K562 (cell line): ENCODE data around the gene FAM171A1. TPM values are rescaled to one million over a fixed set of nuclear protein-coding genes. Genes with fewer than 3 reads are reported as not detected.

Source experiments
- ATAC-seq: fragments of 200-7000 bp; cut with Tn5 transposase; 3 replicates; pipeline ENCODE4 v1.9.1; 2020; ENCODE audit warnings: moderate library complexity
- BruUV-seq: library from RNA; stranded (reverse); fragments of 400-500 nt; replicated peaks from 2 replicates; lab custom pipeline; 2021; lab: Mats Ljungman, UMichigan
- CTCF ChIA-PET: fragments of 300-600 bp; formaldehyde crosslinking; extraction: SDS; loops from one replicate; lab custom pipeline; 2021; ENCODE audit warnings: low intra/inter-chr PET ratio; lab: Yijun Ruan, JAX
- POLR2A ChIA-PET: fragments of 300-600, 350-650 bp; sonication (Branson Sonifier 250); formaldehyde crosslinking; extraction: SDS; loops from one replicate; lab custom pipeline; 2021; ENCODE audit warnings: antibody characterized with exemption, inconsistent platforms; lab: Yijun Ruan, JAX
- DNase-seq, 4 experiments: peaks; one replicate each; pipeline versions ENCODE4 v3.0.0 to v3.0.0-alpha.2; 2011 to 2018; ENCODE audit warnings: low spot score in 3 of 4, mixed read lengths in 3 of 4; ENCODE audit errors: extremely low read depth in 1 of 4
- FAIRE-seq: peaks from 2 replicates; lab custom pipeline; 2011; peaks lifted over from hg19 to GRCh38; lab: Jason Lieb, UNC
- H2AFZ ChIP-seq: 2 replicates; pipeline ENCODE4 v1.6.0; 2011; ENCODE audit warnings: low read depth, low read length, control low read depth, inconsistent platforms
- H3K27ac ChIP-seq: fragments of 200-600 bp; 3 replicates; pipeline ENCODE4 v1.8.0; 2011; ENCODE audit warnings: low read depth, mild to moderate bottlenecking, control low read depth, inconsistent platforms, low read length, moderate library complexity, mixed read lengths; ENCODE audit errors: extremely low read depth
- H3K27me3 ChIP-seq, 2 experiments: fragments of 300-600 bp in 1 of 2; 2 replicates in 1 of 2; 3 replicates in 1 of 2; pipeline versions ENCODE4 v1.6.0 to v1.8.0; 2011; ENCODE audit warnings: inconsistent platforms in 2 of 2, low read length in 2 of 2, mild to moderate bottlenecking in 1 of 2, mixed read lengths in 1 of 2, moderate library complexity in 1 of 2; ENCODE audit not compliant: control insufficient read depth in 2 of 2, insufficient read depth in 2 of 2
- H3K36me3 ChIP-seq: fragments of 300-600 bp; 3 replicates; pipeline ENCODE4 v1.8.0; 2011; ENCODE audit warnings: mild to moderate bottlenecking, low read length, inconsistent platforms; ENCODE audit not compliant: control insufficient read depth, insufficient read depth
- H3K4me1 ChIP-seq, 2 experiments: fragments of 200-600 bp in 1 of 2; replicated peaks in 1 of 2; 2 replicates in 1 of 2; 3 replicates in 1 of 2; pipeline versions ENCODE4 v1.5.1 to v1.8.0; 2011; ENCODE audit warnings: inconsistent platforms in 2 of 2, low read length in 2 of 2, mild to moderate bottlenecking in 1 of 2, mixed read lengths in 1 of 2, moderate library complexity in 1 of 2; ENCODE audit not compliant: control insufficient read depth in 2 of 2, insufficient read depth in 2 of 2
- H3K4me2 ChIP-seq: 2 replicates; pipeline ENCODE4 v1.6.1; 2011; ENCODE audit warnings: low read length, control low read depth, inconsistent platforms, mixed read lengths; ENCODE audit not compliant: insufficient read depth
- H3K4me3 ChIP-seq: fragments of 200-600 bp; sonication (generic), shearing (Covaris generic); 2 replicates; pipeline ENCODE4 v1.5.1; 2016; ENCODE audit warnings: control low read depth, inconsistent platforms
- H3K79me2 ChIP-seq: fragments of 200-600 bp; 3 replicates; pipeline ENCODE4 v1.8.0; 2011; ENCODE audit warnings: low read length, inconsistent platforms; ENCODE audit not compliant: control insufficient read depth, insufficient read depth
- H3K9ac ChIP-seq, 2 experiments: 2 replicates each; pipeline versions ENCODE4 v1.6.0 to v1.6.1; 2011; ENCODE audit warnings: low read depth in 2 of 2, low read length in 2 of 2, control low read depth in 1 of 2, inconsistent platforms in 1 of 2, mild to moderate bottlenecking in 1 of 2, mixed read lengths in 1 of 2; ENCODE audit not compliant: insufficient read depth in 1 of 2
- H3K9me1 ChIP-seq: one replicate; pipeline ENCODE4 v1.6.0; 2011; ENCODE audit warnings: inconsistent platforms, mild to moderate bottlenecking, low read length, moderate library complexity; ENCODE audit not compliant: control insufficient read depth, insufficient read depth
- H3K9me3 ChIP-seq: replicated peaks from 2 replicates; pipeline ENCODE4 v1.5.1; 2011; ENCODE audit warnings: low read depth, low read length, inconsistent platforms; ENCODE audit not compliant: control insufficient read depth, insufficient read depth
- H4K20me1 ChIP-seq: replicated peaks from 2 replicates; pipeline ENCODE4 v1.6.1; 2011; ENCODE audit warnings: low read length, inconsistent platforms, mixed read lengths; ENCODE audit not compliant: control insufficient read depth, insufficient read depth
- BRF1 ChIP-seq: IDR thresholded peaks from 3 replicates; pipeline ENCODE4 v1.6.1; 2011; ENCODE audit warnings: borderline replicate concordance, mild to moderate bottlenecking; ENCODE audit not compliant: insufficient read length; ENCODE audit errors: extremely low read depth
- MLLT1 ChIP-seq, 2 experiments: fragments of 450-650 bp; IDR thresholded peaks; 2 replicates each; pipeline ENCODE4 v1.6.1; 2016
- RCOR1 ChIP-seq, 2 experiments: IDR thresholded peaks; 2 replicates each; pipeline ENCODE4 v1.6.1; 2012; ENCODE audit warnings: low read depth in 2 of 2, low read length in 2 of 2, borderline replicate concordance in 1 of 2, improper control_type of control experiment in 1 of 2
- ZNF146 ChIP-seq: IDR thresholded peaks from one replicate; pipeline ENCODE4 v1.6.1; 2018; ENCODE audit warnings: missing compliant biosample characterization; ENCODE audit not compliant: unreplicated experiment
- WGBS: fragments of 100-300 bp; shearing (Covaris generic); methylation state at CpG from one replicate; pipeline ENCODE4 v1.1.6; 2016; ENCODE audit warnings: low coverage, mixed read lengths; ENCODE audit not compliant: insufficient coverage; ENCODE audit errors: missing lambda C conversion rate; 5-methylcytosine and 5-hydroxymethylcytosine counted together
- in situ Hi-C: fragments of 300-500 bp; cut with MboI; formaldehyde crosslinking; loops from 4 replicates; pipeline ENCODE4 v1.15.0; 2018; ENCODE audit warnings: inconsistent platforms, mixed read lengths
- intact Hi-C: fragments of 100-400 bp; cut with micrococcal nuclease; formaldehyde crosslinking; loops from 2 replicates; pipeline ENCODE4 v1.14.2; 2022
- polyA plus RNA-seq, 8 experiments: library from polyadenylated mRNA; depleted of rRNA in 4 of 8; stranded (reverse) in 5 of 8; unstranded in 3 of 8; fragments of >200 nt; fragmentation: Nextera tagmentation in 2 of 8; fragmentation: Illumina TruSeq in 1 of 8; extraction: Ambion mirVana in 2 of 8; extraction: Trizol in 1 of 8; gene quantifications; 2 replicates each; pipeline versions ENCODE4 v1.2.1 to v1.2.3, GENCODE V29; 2011 to 2014; ENCODE audit warnings: inconsistent platforms in 1 of 8, missing spikeins in 1 of 8
- total RNA-seq, 7 experiments: library from RNA; depleted of rRNA in 6 of 7; stranded (reverse); fragments of >200 nt in 6 of 7; fragmentation: Illumina TruSeq in 2 of 7; extraction: Trizol in 2 of 7; gene quantifications; 2 replicates each; pipeline versions ENCODE4 v1.2.1 to v1.2.3, GENCODE V29; 2011 to 2021; ENCODE audit warnings: low replicate concordance in 1 of 7

The FAM171A1 gene
- total and polyA plus RNA-seq, 9 of the 15 experiments (the other 6 are each of a cell fraction or from before 2014, with no cell fraction given) = 0.51 to 8.2 (median 4.8) TPM

GRCh38 chr10:15367296-15368085, 3.6 kb downstream of the FAM171A1 start:
- ATAC-seq (no peak), FAIRE-seq (no peak), DNase-seq (no peak)
- Histone ChIP-seq H3K4me3 (no peak overlapping the region), H3K9ac (no peak overlapping the region), H3K9me1 (no peaks in the 10 kb centered on the region), H3K36me3 (no peaks in the 10 kb centered on the region), H3K27ac (no peak overlapping the region), H3K4me2 (no peak overlapping the region), H2AFZ (no peak overlapping the region), H4K20me1 (no peaks in the 10 kb centered on the region), H3K9me3 (no peaks in the 10 kb centered on the region), H3K4me1 (peaks cover 0 to 15% of the 10 kb centered on the region in 2 experiments; a peak in 3 of 5 replicates), H3K79me2 (no peaks in the 10 kb centered on the region; the same call in 2 of the 3 replicates), H3K27me3 (peaks cover 17 to 32% of the 10 kb centered on the region in 2 experiments)
- BruUV-seq = no TSS peak
- in situ Hi-C loops = no loop called here
- 32% methylated on average over 8 of the region's 8 CpGs for WGBS
- intact Hi-C loops = loop anchor here (5.0 kb wide), 1 partner anchor 55 kb away; no protein-coding TSS in a partner anchor
- ChIA-PET CTCF (no interaction called here), POLR2A (interaction anchor here (0.9 to 1.1 kb wide), 3 partner anchors 17 to 38 kb away, joined by 3 read pairs; no protein-coding TSS in a partner anchor)
- TF ChIP-seq RCOR1 (IDR thresholded peaks at IDR 0.05; ENCODE audit: borderline replicate concordance in 1 of 2, low read depth in 2 of 2, low read length in 2 of 2) (no peak), MLLT1 (IDR thresholded peaks at IDR 0.05) (no peak), BRF1 (no peak), ZNF146 (CRISPR knock-in tag) (no peak)
